ENCODE data around the gene TNK2.

The TNK2 gene

GRCh38 chr3:195897081-195897852, 11.1 kb downstream of the TNK2 start (continued):
- TF ChIP-seq KLF8 (tag by site-specific recombination; IDR thresholded peaks at IDR 0.05) (0 out of 2 replicates have a peak, but pooled peaks have one; percentile 10), ZNF639 (tag by site-specific recombination; IDR thresholded peaks at IDR 0.05) (0 out of 2 replicates have a peak, but pooled peaks have one; percentile 20), KLF17 (tag by site-specific recombination; IDR thresholded peaks at IDR 0.05) (peak; percentile 86), GLIS1 (tag by site-specific recombination; IDR thresholded peaks at IDR 0.05) (peak; percentile 53), ZNF2 (tag by site-specific recombination; IDR thresholded peaks at IDR 0.05) (0 out of 2 replicates have a peak, but pooled peaks have one; percentile 51), ZNF266 (tag by site-specific recombination; IDR thresholded peaks at IDR 0.05; ENCODE audit: low read depth) (no peak), WT1 (tag by site-specific recombination; IDR thresholded peaks at IDR 0.05) (peak; percentile 84), ZBTB7A (tag by site-specific recombination; IDR thresholded peaks at IDR 0.05; ENCODE audit: low read depth) (peak; percentile 62; the same call in 1 of the 2 replicates), ZNF114 (tag by site-specific recombination; IDR thresholded peaks at IDR 0.05) (no peak), ZNF292 (tag by site-specific recombination; IDR thresholded peaks at IDR 0.05; ENCODE audit: borderline replicate concordance, low read depth) (no peak), ZFP69B (tag by site-specific recombination; IDR thresholded peaks at IDR 0.05) (peak; percentile 93), ZFHX2 (tag by site-specific recombination; conservative IDR thresholded peaks at IDR 0.05) (peak; percentile 23; the same call in 1 of the 2 replicates), HIC1 (tag by site-specific recombination; IDR thresholded peaks at IDR 0.05) (peak; percentile 82), ZBTB6 (tag by site-specific recombination; IDR thresholded peaks at IDR 0.05) (peak; percentile 85; the same call in 1 of the 2 replicates), ZBTB8A (tag by site-specific recombination; IDR thresholded peaks at IDR 0.05) (peak; percentile 51)

- POLR2A ChIA-PET: interaction anchor here (0.7 to 1.1 kb wide), 3 partner anchors 12 to 18 kb away, joined by 3 to 4 read pairs (median 4); partner anchors contain the start of gene TNK2
- no peaks in the 10 kb centered on the region for H3K9me3 ChIP-seq (ENCODE audit: control insufficient read depth, insufficient read depth, low read depth, low read length)
- H3K36me3 ChIP-seq (ENCODE audit: control insufficient read depth in 2 of 2, insufficient read depth in 1 of 2, low read length in 2 of 2): peaks cover 0 to 5% of the 10 kb centered on the region in 2 experiments; a peak in 1 of 3 replicates
- peaks cover 12% of the 10 kb centered on the region; the same call in 1 of the 2 replicates for H3K4me1 ChIP-seq (ENCODE audit: control insufficient read depth, insufficient read depth, low read length)
- CTCF ChIA-PET: interaction anchor here (0.6 to 3.9 kb wide), 4 partner anchors 11 to 103 kb away, joined by 3 to 30 read pairs (median 4); no protein-coding TSS in a partner anchor
- H3K4me3 ChIP-seq (ENCODE audit: low read depth, low read length): peak overlapping the region; percentile 58; the same call in 1 of the 2 replicates
- H3K27ac ChIP-seq (ENCODE audit: extremely low read depth, low read depth, low read length): peak overlapping the region; percentile 38
- TF ChIP-seq ZNF341 (tag by site-specific recombination; IDR thresholded peaks at IDR 0.05; ENCODE audit: low read depth) (peak; percentile 96), ZBTB21 (tag by site-specific recombination; IDR thresholded peaks at IDR 0.05) (no peak), ZNF362 (tag by site-specific recombination; IDR thresholded peaks at IDR 0.05) (no peak), ZNF366 (tag by site-specific recombination; conservative IDR thresholded peaks at IDR 0.05) (0 out of 2 replicates have a peak, but pooled peaks have one; percentile 12), ZBTB17 (tag by site-specific recombination; IDR thresholded peaks at IDR 0.05) (peak; percentile 89), ZNF335 (tag by site-specific recombination; conservative IDR thresholded peaks at IDR 0.05) (peak; percentile 7; the same call in 1 of the 2 replicates), PRDM4 (tag by site-specific recombination; IDR thresholded peaks at IDR 0.05) (no peak), ZFP41 (tag by site-specific recombination; IDR thresholded peaks at IDR 0.05; ENCODE audit: borderline replicate concordance) (no peak), ZBTB20 (tag by site-specific recombination; IDR thresholded peaks at IDR 0.05) (peak; percentile 85), SP2 (tag by site-specific recombination; IDR thresholded peaks at IDR 0.05) (peak; percentile 59)
Measured at GRCh38 chr3:195896361-195897080, 11.8 kb downstream of the TNK2 start.

All from HEK293 (cell line).